NB4 (cell line): ENCODE measurements around the gene MAMLD1.

ENCODE experiments used
- POLR2A ChIP-seq: IDR thresholded peaks from 2 replicates; pipeline ENCODE4 v1.6.1; 2011; ENCODE audit warnings: mild to moderate bottlenecking; ENCODE audit not compliant: insufficient read length; ENCODE audit errors: extremely low read depth
- TF ChIP-seq, protein P1 (sequence below): IDR thresholded peaks from one replicate; pipeline ENCODE4 v1.5.1; 2012; ENCODE audit warnings: low read depth, low read length
- TF ChIP-seq, protein P2 (sequence below): IDR thresholded peaks from 2 replicates; pipeline ENCODE4 v1.6.1; 2011; ENCODE audit warnings: low read depth, low read length

DNA sequence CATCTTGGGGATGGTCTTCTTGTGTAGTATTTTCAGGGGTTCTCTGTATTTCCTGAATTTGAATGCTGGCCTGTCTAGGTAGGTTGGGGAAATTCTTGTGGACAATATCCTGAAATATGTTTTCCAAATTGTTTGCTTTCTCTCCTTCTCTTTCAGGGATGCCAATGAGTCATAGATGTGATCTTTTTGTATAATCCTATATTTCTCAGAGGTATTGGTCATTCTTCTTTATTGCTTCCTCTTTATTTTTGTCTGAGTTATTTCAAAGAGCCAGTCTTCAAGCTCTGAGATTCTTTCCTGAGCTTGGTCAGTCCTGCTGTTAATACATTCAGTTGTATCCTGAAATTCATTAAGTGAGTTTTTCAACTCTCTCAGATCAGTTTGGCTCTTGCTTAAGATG, 73.1 kb downstream of the MAMLD1 start:
- TF ChIP-seq, protein P1, sequence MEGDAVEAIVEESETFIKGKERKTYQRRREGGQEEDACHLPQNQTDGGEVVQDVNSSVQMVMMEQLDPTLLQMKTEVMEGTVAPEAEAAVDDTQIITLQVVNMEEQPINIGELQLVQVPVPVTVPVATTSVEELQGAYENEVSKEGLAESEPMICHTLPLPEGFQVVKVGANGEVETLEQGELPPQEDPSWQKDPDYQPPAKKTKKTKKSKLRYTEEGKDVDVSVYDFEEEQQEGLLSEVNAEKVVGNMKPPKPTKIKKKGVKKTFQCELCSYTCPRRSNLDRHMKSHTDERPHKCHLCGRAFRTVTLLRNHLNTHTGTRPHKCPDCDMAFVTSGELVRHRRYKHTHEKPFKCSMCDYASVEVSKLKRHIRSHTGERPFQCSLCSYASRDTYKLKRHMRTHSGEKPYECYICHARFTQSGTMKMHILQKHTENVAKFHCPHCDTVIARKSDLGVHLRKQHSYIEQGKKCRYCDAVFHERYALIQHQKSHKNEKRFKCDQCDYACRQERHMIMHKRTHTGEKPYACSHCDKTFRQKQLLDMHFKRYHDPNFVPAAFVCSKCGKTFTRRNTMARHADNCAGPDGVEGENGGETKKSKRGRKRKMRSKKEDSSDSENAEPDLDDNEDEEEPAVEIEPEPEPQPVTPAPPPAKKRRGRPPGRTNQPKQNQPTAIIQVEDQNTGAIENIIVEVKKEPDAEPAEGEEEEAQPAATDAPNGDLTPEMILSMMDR = no peak
- TF ChIP-seq POLR2A = no peak
- TF ChIP-seq, protein P2, sequence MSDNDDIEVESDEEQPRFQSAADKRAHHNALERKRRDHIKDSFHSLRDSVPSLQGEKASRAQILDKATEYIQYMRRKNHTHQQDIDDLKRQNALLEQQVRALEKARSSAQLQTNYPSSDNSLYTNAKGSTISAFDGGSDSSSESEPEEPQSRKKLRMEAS = no peak
